ENCODE measurements around the gene COL5A2. TPM values are rescaled to one million over a fixed set of nuclear protein-coding genes. Genes with fewer than 3 reads are reported as not detected.

COL5A2 gene
- total and polyA plus RNA-seq, 9 of the 15 experiments (the other 6 are each of a cell fraction or from before 2014, with no cell fraction given) = 0.01 to 0.54 (median 0.19) TPM

DNA sequence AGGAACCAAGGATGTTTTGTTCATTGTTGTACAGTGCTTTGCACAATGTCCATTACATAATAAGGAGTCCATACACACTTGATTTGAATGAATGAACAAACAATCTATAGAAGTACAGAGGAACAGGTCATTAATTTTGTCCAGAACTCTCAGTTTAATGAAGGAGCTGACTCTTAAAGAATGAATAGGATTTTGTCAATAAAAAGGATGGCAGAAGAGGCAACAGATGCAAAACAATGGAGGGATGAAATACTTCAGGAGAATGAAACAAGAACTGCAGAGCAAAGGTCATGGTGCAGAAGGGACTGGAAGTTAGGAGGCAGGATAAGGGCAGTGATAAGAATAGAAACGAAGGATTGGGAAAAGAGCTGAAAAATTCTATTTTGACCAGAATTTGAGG, 28.7 kb upstream of the COL5A2 start (continued):
- no peak for TF ChIP-seq SFPQ (IDR thresholded peaks at IDR 0.05; ENCODE audit: low read depth, low read length)

GRCh38 chr2:189204322-189204941, 24.9 kb upstream of the COL5A2 start:
- intact Hi-C loops (cut with micrococcal nuclease) (no loop called here), in situ Hi-C loops (cut with MboI) (no loop called here)
- Histone ChIP-seq H3K4me2 (ENCODE audit: insufficient read depth, low read length) (peak overlapping the region; percentile 64), H3K9me3 (replicated peaks; ENCODE audit: control insufficient read depth, insufficient read depth, low read depth, low read length) (no peaks in the 10 kb centered on the region), H3K27me3 (ENCODE audit: control insufficient read depth in 2 of 2, insufficient read depth in 2 of 2, low read length in 2 of 2) (no peaks in the 10 kb centered on the region), H4K20me1 (replicated peaks; ENCODE audit: control insufficient read depth, insufficient read depth, low read length) (no peaks in the 10 kb centered on the region), H3K36me3 (ENCODE audit: control insufficient read depth, insufficient read depth, low read length) (no peaks in the 10 kb centered on the region), H3K9ac (ENCODE audit: insufficient read depth in 1 of 2, low read depth in 2 of 2, low read length in 2 of 2) (peak overlapping the region in 1 of 2 experiments; percentile 73; a peak in 3 of 4 replicates), H3K4me3 (0 out of 2 replicates have a peak overlapping the region, but pooled peaks have one; percentile 22), H3K9me1 (ENCODE audit: control insufficient read depth, insufficient read depth, low read length) (no peaks in the 10 kb centered on the region), H3K27ac (ENCODE audit: extremely low read depth, low read depth, low read length) (peak overlapping the region; percentile 68; the same call in 2 of the 3 replicates), H3K4me1 (replicated peaks in 1 of 2; ENCODE audit: control insufficient read depth in 2 of 2, insufficient read depth in 2 of 2, low read length in 2 of 2) (peaks cover 4 to 9% of the 10 kb centered on the region in 2 experiments), H2AFZ (ENCODE audit: low read depth, low read length) (peak overlapping the region; percentile 84), H3K79me2 (ENCODE audit: control insufficient read depth, insufficient read depth, low read length) (no peaks in the 10 kb centered on the region)
- POLR2A ChIA-PET = no interaction called here
- FAIRE-seq (no peak), ATAC-seq (peak; percentile 58), DNase-seq (ENCODE audit: extremely low read depth in 1 of 4, low spot score in 3 of 4) (peak in 1 of 4 experiments; percentile 8)
- 7% methylated on average over 3 of the region's 3 CpGs for WGBS (ENCODE audit: insufficient coverage, low coverage, missing lambda C conversion rate)
- BruUV-seq (replicated peaks) = no TSS peak
- CTCF ChIA-PET (ENCODE audit: low intra/inter-chr PET ratio) = no interaction called here
- TF ChIP-seq MECOM (CRISPR knock-in tag; IDR thresholded peaks at IDR 0.05) (peak; percentile 69; the same call in 1 of the 2 replicates), SMAD4 (CRISPR knock-in tag; conservative IDR thresholded peaks at IDR 0.05) (no peak), MEIS2 (IDR thresholded peaks at IDR 0.05; ENCODE audit: partially characterized antibody) (peak; percentile 40), TCF7L2 (IDR thresholded peaks at IDR 0.05; ENCODE audit: low read depth, low read length) (no peak), EWSR1 (IDR thresholded peaks at IDR 0.05; ENCODE audit: borderline replicate concordance, low read depth, partially characterized antibody) (no peak), NR2C2 (CRISPR knock-in tag; IDR thresholded peaks at IDR 0.05) (no peak), NR2C2 (tag; IDR thresholded peaks at IDR 0.05) (no peak), ZNF75A (CRISPR knock-in tag; IDR thresholded peaks at IDR 0.05) (no peak), TAL1 (IDR thresholded peaks at IDR 0.05) (no peak), TFAM (CRISPR knock-in tag; conservative IDR thresholded peaks at IDR 0.05) (no peak)
- TF ChIP-seq, protein P1, sequence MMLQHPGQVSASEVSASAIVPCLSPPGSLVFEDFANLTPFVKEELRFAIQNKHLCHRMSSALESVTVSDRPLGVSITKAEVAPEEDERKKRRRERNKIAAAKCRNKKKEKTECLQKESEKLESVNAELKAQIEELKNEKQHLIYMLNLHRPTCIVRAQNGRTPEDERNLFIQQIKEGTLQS (IDR thresholded peaks at IDR 0.05) = peak; percentile 87
- TF ChIP-seq, protein P1 (CRISPR knock-in tag; conservative IDR thresholded peaks at IDR 0.05) = 0 out of 2 replicates have a peak, but pooled peaks have one; percentile 6
- TF ChIP-seq, protein P2, sequence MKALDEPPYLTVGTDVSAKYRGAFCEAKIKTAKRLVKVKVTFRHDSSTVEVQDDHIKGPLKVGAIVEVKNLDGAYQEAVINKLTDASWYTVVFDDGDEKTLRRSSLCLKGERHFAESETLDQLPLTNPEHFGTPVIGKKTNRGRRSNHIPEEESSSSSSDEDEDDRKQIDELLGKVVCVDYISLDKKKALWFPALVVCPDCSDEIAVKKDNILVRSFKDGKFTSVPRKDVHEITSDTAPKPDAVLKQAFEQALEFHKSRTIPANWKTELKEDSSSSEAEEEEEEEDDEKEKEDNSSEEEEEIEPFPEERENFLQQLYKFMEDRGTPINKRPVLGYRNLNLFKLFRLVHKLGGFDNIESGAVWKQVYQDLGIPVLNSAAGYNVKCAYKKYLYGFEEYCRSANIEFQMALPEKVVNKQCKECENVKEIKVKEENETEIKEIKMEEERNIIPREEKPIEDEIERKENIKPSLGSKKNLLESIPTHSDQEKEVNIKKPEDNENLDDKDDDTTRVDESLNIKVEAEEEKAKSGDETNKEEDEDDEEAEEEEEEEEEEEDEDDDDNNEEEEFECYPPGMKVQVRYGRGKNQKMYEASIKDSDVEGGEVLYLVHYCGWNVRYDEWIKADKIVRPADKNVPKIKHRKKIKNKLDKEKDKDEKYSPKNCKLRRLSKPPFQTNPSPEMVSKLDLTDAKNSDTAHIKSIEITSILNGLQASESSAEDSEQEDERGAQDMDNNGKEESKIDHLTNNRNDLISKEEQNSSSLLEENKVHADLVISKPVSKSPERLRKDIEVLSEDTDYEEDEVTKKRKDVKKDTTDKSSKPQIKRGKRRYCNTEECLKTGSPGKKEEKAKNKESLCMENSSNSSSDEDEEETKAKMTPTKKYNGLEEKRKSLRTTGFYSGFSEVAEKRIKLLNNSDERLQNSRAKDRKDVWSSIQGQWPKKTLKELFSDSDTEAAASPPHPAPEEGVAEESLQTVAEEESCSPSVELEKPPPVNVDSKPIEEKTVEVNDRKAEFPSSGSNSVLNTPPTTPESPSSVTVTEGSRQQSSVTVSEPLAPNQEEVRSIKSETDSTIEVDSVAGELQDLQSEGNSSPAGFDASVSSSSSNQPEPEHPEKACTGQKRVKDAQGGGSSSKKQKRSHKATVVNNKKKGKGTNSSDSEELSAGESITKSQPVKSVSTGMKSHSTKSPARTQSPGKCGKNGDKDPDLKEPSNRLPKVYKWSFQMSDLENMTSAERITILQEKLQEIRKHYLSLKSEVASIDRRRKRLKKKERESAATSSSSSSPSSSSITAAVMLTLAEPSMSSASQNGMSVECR (CRISPR knock-in tag; IDR thresholded peaks at IDR 0.05) = no peak
